HepG2 (cell line): Measurements from ENCODE around the gene ANKRD12. TPM values are rescaled to one million over a fixed set of nuclear protein-coding genes. Genes with fewer than 3 reads are reported as not detected.

ENCODE experiments used
- CBX1 ChIP-seq: IDR thresholded peaks from one replicate; pipeline ENCODE4 v1.6.1; 2016; ENCODE audit warnings: antibody characterized with exemption, low read depth
- FOXA3 ChIP-seq: IDR thresholded peaks from 2 replicates; pipeline ENCODE4 v1.6.1; 2016; ENCODE audit warnings: missing genetic modification reagents, missing compliant biosample characterization
- IRX3 ChIP-seq: sonication (generic); formaldehyde crosslinking; IDR thresholded peaks from 2 replicates; pipeline ENCODE4 v1.8.1; 2023; ENCODE audit warnings: mild to moderate bottlenecking, low read depth, missing genetic modification reagents, borderline replicate concordance
- KAT8 ChIP-seq: IDR thresholded peaks from 2 replicates; pipeline ENCODE4 v1.6.1; 2016; ENCODE audit warnings: missing genetic modification reagents, missing compliant biosample characterization
- MYNN ChIP-seq: sonication (generic); formaldehyde crosslinking; IDR thresholded peaks from 2 replicates; pipeline ENCODE4 v1.4.0; 2020; ENCODE audit warnings: mild to moderate bottlenecking, low read depth, missing genetic modification reagents
- MZF1 ChIP-seq: sonication (generic); formaldehyde crosslinking; IDR thresholded peaks from 2 replicates; pipeline ENCODE4 v1.8.1; 2023; ENCODE audit warnings: mild to moderate bottlenecking, missing genetic modification reagents, borderline replicate concordance
- NFRKB ChIP-seq: fragments of 450-650 bp; IDR thresholded peaks from 2 replicates; pipeline ENCODE4 v1.6.1; 2017
- POLR2AphosphoS5 ChIP-seq: IDR thresholded peaks from 2 replicates; pipeline ENCODE4 v1.6.1; 2012; ENCODE audit warnings: low read depth, low read length
- RCOR2 ChIP-seq: IDR thresholded peaks from 2 replicates; pipeline ENCODE4 v1.6.1; 2016; ENCODE audit warnings: missing biosample characterization, missing genetic modification reagents
- SMAD9 ChIP-seq: sonication (generic); formaldehyde crosslinking; IDR thresholded peaks from 2 replicates; pipeline ENCODE4 v1.5.1; 2020; ENCODE audit warnings: mild to moderate bottlenecking, missing genetic modification reagents
- ZFP36 ChIP-seq: fragments of 150-350 bp; IDR thresholded peaks from 2 replicates; pipeline ENCODE4 v1.6.1; 2018; ENCODE audit warnings: borderline replicate concordance, low read length, low read depth; ENCODE audit not compliant: partially characterized antibody
- ZNF343 ChIP-seq: sonication (generic); formaldehyde crosslinking; IDR thresholded peaks from 2 replicates; pipeline ENCODE4 v1.4.0; 2020; ENCODE audit warnings: mild to moderate bottlenecking, missing genetic modification reagents
- ZNF569 ChIP-seq: sonication (generic); formaldehyde crosslinking; IDR thresholded peaks from 2 replicates; pipeline ENCODE4 v1.5.0; 2020; ENCODE audit warnings: mild to moderate bottlenecking, missing genetic modification reagents, moderate library complexity, borderline replicate concordance
- ZNF776 ChIP-seq: sonication (generic); formaldehyde crosslinking; IDR thresholded peaks from 2 replicates; pipeline ENCODE4 v1.4.0; 2020; ENCODE audit warnings: mild to moderate bottlenecking, missing genetic modification reagents
- polyA plus RNA-seq, 8 experiments: library from polyadenylated mRNA; depleted of rRNA in 3 of 8; stranded (reverse) in 7 of 8; unstranded in 1 of 8; fragments of >200 nt; fragmentation: Illumina TruSeq in 4 of 8; extraction: Trizol in 4 of 8; gene quantifications; 2 replicates each; pipeline versions ENCODE4 v1.2.1 to v1.2.3, GENCODE V29; 2011 to 2016; ENCODE audit warnings: low read depth in 4 of 8, missing spikeins in 1 of 8, mixed read lengths in 1 of 8; ENCODE audit not compliant: insufficient read depth in 1 of 8
- total RNA-seq, 5 experiments: library from RNA; depleted of rRNA; stranded (reverse); fragments of >200 nt; fragmentation: Illumina TruSeq; extraction: Trizol; gene quantifications; 2 replicates each; pipeline ENCODE4 v1.2.3, GENCODE V29; 2016; ENCODE audit warnings: low read depth in 1 of 5
- TF ChIP-seq, protein P1 (sequence below): sonication (generic); formaldehyde crosslinking; IDR thresholded peaks from 2 replicates; pipeline ENCODE4 v1.4.0; 2020; ENCODE audit warnings: low read depth, missing genetic modification reagents
- TF ChIP-seq, protein P2 (sequence below): sonication (generic); formaldehyde crosslinking; IDR thresholded peaks from 2 replicates; pipeline ENCODE4 v1.9.0; 2022; ENCODE audit warnings: missing genetic modification reagents, mild to moderate bottlenecking, borderline replicate concordance
- TF ChIP-seq, protein P3 (sequence below): sonication (generic); formaldehyde crosslinking; IDR thresholded peaks from 2 replicates; pipeline ENCODE4 v1.8.1; 2022; ENCODE audit warnings: mild to moderate bottlenecking, missing genetic modification reagents
- TF ChIP-seq, protein P4 (sequence below): sonication (generic); formaldehyde crosslinking; IDR thresholded peaks from 2 replicates; pipeline ENCODE4 v1.8.0; 2022; ENCODE audit warnings: mild to moderate bottlenecking, missing genetic modification reagents, borderline replicate concordance
- TF ChIP-seq, protein P5 (sequence below): sonication (generic); formaldehyde crosslinking; IDR thresholded peaks from 2 replicates; pipeline ENCODE4 v1.4.0; 2020; ENCODE audit warnings: mild to moderate bottlenecking, missing genetic modification reagents

Gene ANKRD12
- total and polyA plus RNA-seq, 2 of the 13 experiments (the other 11 are each of a cell fraction or from before 2014, with no cell fraction given), result 6.0 to 23.2 TPM

DNA sequence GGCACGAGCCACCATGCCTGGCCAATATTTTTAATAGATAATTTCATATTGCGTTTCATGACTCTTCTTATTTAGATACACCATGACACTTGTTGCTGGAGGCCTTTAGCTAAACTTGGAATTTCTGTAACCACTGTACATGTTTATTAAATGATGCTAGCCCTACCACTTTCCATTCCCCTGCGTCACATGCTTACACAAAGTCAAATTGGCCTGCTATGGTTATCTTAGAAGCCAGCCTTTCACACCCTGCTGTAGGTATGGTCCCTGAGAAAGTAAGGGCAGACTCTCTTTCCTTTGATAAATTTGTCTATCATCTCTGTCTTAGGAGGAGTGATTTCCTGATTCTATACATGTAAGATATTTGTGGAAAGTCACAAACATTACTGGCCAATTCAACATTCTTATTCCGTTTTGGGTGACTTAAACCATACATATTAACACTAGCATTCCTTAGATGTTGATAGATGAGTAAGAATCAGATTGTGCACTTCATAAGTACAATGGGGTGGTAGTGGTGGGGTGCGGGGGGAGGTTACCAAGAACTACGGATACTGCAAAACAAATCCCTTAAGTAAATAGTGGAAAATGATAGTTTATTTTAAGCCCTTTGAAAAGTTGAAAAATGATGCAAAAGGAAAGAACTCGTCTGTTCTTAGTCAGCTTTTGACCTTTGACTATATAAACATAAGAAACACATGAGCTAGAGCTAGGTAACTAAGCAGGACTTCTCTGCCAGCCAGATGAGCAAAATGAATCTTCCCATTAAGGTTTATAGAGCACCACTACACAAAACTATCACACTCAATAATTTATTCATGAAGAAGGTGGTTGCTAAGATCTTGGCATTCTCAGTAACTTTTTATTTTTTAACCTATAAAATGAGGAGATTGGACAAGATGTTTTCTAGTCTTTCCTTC is 42.0 kb upstream of the ANKRD12 start (continued):
- TF ChIP-seq, protein P1, sequence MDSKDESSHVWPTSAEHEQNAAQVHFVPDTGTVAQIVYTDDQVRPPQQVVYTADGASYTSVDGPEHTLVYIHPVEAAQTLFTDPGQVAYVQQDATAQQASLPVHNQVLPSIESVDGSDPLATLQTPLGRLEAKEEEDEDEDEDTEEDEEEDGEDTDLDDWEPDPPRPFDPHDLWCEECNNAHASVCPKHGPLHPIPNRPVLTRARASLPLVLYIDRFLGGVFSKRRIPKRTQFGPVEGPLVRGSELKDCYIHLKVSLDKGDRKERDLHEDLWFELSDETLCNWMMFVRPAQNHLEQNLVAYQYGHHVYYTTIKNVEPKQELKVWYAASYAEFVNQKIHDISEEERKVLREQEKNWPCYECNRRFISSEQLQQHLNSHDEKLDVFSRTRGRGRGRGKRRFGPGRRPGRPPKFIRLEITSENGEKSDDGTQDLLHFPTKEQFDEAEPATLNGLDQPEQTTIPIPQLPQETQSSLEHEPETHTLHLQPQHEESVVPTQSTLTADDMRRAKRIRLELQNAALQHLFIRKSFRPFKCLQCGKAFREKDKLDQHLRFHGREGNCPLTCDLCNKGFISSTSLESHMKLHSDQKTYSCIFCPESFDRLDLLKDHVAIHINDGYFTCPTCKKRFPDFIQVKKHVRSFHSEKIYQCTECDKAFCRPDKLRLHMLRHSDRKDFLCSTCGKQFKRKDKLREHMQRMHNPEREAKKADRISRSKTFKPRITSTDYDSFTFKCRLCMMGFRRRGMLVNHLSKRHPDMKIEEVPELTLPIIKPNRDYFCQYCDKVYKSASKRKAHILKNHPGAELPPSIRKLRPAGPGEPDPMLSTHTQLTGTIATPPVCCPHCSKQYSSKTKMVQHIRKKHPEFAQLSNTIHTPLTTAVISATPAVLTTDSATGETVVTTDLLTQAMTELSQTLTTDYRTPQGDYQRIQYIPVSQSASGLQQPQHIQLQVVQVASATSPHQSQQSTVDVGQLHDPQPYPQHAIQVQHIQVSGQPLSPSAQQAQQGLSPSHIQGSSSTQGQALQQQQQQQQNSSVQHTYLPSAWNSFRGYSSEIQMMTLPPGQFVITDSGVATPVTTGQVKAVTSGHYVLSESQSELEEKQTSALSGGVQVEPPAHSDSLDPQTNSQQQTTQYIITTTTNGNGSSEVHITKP (CRISPR knock-in tag), result no peak
- TF ChIP-seq ZFP36 (no peak), ZNF569 (CRISPR knock-in tag) (no peak), RCOR2 (CRISPR knock-in tag) (no peak), KAT8 (CRISPR knock-in tag) (0 out of 2 replicates have a peak, but pooled peaks have one; percentile 28), FOXA3 (CRISPR knock-in tag) (peak; percentile 90), ZNF343 (CRISPR knock-in tag) (no peak), MYNN (CRISPR knock-in tag) (no peak), POLR2AphosphoS5 (no peak), CBX1 (no peak), ZNF776 (CRISPR knock-in tag) (no peak), MZF1 (CRISPR knock-in tag) (no peak), IRX3 (CRISPR knock-in tag) (no peak), SMAD9 (CRISPR knock-in tag) (no peak), NFRKB (no peak)
- TF ChIP-seq, protein P2, sequence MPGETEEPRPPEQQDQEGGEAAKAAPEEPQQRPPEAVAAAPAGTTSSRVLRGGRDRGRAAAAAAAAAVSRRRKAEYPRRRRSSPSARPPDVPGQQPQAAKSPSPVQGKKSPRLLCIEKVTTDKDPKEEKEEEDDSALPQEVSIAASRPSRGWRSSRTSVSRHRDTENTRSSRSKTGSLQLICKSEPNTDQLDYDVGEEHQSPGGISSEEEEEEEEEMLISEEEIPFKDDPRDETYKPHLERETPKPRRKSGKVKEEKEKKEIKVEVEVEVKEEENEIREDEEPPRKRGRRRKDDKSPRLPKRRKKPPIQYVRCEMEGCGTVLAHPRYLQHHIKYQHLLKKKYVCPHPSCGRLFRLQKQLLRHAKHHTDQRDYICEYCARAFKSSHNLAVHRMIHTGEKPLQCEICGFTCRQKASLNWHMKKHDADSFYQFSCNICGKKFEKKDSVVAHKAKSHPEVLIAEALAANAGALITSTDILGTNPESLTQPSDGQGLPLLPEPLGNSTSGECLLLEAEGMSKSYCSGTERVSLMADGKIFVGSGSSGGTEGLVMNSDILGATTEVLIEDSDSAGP (CRISPR knock-in tag), result no peak
- TF ChIP-seq, protein P3, sequence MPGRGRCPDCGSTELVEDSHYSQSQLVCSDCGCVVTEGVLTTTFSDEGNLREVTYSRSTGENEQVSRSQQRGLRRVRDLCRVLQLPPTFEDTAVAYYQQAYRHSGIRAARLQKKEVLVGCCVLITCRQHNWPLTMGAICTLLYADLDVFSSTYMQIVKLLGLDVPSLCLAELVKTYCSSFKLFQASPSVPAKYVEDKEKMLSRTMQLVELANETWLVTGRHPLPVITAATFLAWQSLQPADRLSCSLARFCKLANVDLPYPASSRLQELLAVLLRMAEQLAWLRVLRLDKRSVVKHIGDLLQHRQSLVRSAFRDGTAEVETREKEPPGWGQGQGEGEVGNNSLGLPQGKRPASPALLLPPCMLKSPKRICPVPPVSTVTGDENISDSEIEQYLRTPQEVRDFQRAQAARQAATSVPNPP (CRISPR knock-in tag), result no peak
- TF ChIP-seq, protein P4, sequence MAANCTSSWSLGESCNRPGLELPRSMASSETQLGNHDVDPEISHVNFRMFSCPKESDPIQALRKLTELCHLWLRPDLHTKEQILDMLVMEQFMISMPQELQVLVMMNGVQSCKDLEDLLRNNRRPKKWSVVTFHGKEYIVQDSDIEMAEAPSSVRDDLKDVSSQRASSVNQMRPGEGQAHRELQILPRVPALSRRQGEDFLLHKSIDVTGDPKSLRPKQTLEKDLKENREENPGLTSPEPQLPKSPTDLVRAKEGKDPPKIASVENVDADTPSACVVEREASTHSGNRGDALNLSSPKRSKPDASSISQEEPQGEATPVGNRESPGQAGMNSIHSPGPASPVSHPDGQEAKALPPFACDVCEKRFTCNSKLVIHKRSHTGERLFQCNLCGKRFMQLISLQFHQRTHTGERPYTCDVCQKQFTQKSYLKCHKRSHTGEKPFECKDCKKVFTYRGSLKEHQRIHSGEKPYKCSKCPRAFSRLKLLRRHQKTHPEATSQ, result no peak
- TF ChIP-seq, protein P5, sequence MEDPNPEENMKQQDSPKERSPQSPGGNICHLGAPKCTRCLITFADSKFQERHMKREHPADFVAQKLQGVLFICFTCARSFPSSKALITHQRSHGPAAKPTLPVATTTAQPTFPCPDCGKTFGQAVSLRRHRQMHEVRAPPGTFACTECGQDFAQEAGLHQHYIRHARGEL (CRISPR knock-in tag), result no peak
